HT1080 (cell line): ENCODE measurements around the gene MEGF11. TPM values are rescaled to one million over a fixed set of nuclear protein-coding genes. Genes with fewer than 3 reads are reported as not detected.
"Not testable (repeated sequence)": the region's sequence is repeated elsewhere in the genome, so short reads cannot be mapped to it uniquely, and the experiment has no call there.

ENCODE experiments used
- DNase-seq: peaks from one replicate; pipeline ENCODE4 v3.0.0-alpha.2; 2015; ENCODE audit warnings: low read depth
- total RNA-seq: library from RNA; depleted of rRNA; stranded (reverse); fragments of >200 nt; shearing (Covaris generic); gene quantifications from 2 replicates; pipeline ENCODE4 v1.2.3, GENCODE V29; 2014

MEGF11 gene
- total RNA-seq, 1 experiment from 2014 or later, result 0.11 TPM

DNA sequence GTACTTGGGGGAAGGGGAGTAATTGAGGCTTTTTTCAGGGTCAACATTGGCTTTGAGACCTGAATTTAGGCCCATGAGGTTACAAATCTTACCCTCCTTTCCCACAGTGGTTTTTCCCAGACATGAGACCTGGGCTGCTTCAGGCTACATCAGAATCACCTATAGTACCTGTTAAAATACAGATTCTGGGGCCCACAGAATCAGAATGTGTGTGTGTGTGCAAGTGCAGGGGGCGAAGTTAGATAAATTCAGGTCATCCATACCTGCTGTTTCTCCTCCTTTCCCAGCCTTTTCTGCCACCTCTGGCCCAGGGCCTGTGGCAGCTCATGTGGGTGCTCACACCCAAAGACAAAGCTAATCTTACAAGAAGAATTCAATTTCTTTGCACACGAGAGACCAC, 273.7 kb downstream of the MEGF11 start:
- no peak for DNase-seq

DNA sequence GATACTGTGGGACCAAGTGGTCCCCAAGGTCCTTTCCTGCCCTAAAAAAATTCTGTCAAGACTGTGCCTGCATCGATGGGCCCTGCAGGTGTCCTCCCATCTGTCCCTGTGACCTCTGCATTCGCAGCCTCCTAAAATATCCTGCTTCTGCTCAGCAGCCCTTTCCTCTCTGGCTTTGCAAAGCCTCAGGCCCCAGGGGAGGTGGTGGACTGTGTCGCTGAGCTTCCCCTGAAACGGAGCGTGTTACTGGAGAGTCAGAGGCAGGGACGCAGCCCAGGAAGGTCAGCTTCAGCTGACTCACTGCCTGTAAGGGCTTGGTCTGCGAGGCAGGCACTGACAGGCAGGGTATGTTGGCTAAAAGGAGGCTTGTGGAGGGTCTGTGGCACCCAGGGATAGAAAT, 274.2 kb downstream of the MEGF11 start:
- peak; percentile 44 for DNase-seq

DNA sequence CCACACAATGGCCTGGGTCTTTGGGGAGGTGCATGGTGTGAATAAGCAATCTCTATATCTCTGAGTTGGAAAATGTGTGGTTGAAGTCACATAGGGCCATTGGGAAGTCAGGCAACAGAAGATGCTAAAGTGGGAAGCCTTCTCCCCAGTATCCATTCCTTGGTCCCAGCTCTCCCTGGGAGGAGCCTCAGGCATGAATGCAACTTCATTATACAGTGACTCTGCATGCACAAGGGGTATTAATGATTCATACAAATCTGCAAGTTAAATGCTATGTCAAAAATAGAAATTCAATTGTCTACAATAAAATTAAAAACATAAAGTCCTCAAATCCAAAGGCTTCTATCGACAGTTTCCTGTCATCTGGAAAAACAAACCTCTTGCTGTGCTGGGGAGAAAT, 275.4 kb downstream of the MEGF11 start:
- no peak for DNase-seq

DNA sequence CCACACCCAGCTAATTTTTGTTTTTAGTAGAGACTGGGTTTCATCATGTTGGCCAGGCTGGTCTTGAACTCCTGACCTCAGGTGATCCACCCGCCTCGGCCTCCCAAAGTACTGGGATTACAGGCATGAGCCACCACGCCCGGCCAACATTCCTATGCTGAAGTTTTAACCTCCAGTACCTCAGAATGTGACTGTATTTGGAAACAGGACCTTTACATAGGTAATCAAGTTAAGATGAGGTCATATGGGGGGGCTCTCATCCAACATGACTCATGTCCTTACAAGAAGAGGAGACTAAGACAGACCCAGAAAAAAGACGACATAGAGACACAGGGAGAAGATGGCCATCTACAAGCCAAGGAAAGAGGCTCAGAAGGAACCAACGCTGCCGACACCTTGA, 277.4 kb downstream of the MEGF11 start:
- DNase-seq, result not testable (repeated sequence)

DNA sequence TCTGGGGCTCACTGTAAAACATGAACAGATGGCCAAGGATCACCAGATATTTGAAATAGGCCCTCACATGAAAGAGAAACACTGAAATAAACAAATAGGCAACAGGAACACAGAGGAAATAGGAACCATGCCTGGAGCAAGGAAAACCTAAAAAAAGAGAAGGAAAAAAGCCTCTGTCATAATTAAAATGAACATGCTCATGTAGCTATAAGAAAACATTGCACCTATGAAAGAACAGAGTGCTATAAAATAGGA, 281.9 kb downstream of the MEGF11 start:
- DNase-seq, result no peak

DNA sequence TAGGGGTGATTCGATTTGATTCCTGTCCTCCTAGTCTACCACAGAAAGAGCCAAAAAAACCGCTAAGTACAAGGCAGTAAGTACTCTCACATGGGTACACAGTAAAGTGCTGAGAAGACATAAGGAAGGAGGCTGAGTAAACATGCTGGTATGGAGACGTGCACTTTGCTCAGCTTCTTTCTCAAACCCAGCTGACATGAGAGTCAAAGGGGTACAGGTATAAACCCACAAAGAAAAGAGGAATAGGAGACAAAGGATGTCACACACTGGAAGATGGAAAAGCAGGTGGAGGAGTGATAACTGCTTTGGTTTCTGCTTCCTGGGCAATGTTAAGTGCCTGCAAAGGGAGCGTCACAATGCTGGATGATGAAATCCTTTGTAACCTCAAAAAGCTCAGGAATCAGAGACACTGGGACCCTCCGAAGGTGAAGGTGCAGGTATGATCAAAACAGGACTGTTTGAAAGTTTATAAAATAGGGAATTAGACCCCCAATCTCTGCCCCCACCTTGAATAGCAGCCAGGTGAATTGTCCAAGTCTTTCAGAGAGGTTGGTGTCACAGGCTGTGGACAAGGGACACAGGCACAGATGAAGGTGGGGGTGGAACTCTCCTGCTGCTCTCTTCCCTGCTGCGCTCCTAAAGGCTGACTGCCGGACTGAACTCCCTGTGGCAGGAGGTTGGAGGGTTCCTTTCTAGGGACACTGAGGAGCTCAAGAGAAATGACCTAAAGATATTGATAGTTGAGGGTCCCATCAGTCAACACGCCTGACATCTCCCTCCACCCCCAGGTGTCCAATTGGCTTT, 282.4 kb downstream of the MEGF11 start:
- no peak for DNase-seq

DNA sequence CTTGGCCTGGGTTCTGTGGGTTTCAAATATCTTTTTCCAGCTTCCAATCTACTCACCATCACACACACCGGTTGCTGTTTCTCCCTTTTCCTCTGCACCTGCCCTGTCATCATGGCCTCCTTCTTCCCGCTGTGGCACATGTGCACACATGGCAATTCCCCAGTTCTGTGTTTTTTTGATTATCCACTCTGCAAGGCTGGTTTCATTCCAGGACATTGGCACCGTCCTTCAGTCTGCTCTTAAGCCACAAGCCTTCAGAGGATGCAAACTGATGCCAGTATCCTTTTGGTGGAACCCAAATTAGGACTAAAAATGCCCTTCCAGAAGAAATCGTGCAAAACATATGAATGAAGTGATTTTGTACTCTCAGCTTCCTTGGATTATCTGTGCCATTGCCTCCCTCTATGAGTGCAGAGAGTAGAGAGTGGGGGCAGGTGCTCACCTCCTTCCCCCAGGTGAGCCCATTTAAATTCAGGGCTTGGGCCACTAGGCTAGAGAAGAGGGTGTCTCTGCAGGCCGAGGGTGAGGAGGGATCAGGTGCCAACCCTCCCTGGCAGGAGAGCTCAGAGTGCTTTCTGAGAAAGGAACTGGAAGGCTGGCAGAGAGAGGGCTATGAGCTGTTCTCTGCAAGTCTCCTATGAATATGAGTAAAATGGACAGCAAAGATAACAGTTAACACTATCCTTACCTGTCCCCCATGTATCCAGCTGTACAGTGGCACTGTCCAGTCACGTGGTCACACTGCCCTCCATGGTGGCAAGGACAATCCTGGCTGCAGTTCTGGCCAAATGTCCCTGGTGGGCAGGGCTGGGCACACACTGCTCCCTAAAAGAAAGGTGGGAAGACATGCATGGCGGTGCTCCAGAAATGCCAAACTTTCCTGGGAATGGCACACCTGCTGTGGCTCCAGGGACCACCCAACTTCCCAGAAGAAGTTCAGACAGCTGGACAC, 283.4 kb downstream of the MEGF11 start:
- DNase-seq, result no peak

DNA sequence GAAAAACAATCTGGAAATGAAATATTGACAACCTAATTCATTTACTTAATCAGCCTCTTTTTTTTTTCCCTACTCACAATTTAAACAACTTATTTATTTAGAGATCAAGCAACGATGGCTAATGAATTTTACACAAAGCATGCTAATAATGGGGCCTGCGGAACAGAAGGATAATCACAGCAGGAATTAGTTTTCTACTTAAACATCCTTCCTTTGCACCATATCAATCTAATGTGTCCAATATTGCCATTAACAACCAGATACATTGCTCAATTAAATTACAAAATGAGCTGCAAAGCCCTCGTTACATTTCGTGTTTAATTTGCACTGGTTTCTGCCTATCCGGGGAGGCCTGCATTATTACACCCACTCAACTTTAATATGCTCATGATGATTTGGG, 285.0 kb downstream of the MEGF11 start:
- DNase-seq, result no peak

DNA sequence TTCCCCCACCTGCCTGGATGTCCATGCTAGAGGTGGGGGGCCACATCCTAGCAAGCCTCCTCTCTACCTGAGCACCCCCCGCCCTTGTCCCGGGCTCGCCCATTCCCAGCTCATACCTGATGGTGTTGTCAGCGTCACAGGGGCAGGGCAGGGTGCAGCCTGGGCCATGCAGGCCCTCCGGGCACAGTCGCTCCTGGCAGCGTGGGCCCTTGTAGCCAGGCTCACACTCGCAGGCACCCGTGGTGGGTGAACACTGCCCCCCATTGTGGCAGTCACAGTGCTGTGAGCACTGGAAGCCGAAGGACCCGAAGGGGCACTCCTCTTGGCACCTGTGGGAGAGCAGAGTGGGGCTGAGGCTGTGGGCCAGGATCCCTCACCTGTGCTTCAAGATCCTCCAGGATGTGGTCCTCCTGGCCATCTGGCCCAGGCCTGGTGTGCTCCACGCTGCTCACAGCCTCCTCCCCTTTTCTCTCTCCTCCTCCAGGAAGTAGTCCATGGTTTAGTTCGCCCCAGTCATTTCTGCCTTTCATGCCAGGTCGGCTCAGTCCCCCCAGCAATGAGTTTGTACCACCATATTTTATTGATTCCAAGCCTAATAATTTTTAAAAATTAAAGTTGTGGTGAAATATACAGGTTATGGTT, 288.6 kb downstream of the MEGF11 start:
- no peak for DNase-seq

DNA sequence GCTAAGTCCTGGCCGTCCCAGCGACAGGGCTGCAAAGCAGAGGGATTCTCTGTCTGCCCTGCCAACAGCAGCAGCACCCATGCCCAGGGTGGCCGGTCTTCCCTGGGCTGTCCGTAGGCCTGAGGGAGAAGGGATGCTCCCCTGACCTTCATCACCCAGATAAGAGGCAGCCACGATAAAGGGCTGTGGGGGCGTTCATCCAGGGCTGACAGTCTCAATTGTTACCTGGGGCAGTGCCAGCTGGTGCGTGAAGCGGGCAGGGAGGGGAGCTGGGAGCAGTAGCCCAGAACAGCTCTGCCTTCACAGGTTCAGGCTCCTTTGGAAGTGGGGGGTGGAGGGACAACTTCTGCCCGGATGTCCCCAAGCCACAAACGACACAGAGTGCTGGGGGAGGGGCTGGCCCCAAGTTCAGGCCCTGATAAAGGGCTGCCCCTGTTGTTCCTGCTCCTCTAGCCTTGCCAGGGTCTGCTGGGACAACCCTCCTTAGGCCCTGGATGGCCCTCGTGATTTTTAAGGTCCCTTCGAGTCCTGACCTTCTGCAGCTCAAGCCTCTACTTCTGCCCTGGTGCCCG, 289.6 kb downstream of the MEGF11 start:
- no peak for DNase-seq

DNA sequence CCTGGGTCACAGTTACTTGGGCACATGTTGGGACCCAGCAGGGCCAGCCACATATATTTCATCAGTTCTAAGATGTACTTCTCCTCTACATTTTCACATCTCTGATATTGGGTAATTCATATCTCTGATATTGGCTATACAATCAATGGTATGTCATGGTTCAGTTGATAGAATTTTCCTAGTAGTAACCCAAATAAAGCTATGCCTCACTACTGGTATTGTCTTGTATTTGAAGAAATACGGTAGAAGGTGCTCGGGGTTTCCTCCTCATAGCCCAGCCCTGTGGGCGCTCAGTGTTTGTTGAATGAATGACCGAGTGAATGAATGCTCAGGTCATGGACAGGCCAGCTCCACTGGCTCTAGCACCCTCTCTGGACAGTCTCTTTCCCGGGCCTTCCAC, 290.2 kb downstream of the MEGF11 start:
- DNase-seq, result no peak

DNA sequence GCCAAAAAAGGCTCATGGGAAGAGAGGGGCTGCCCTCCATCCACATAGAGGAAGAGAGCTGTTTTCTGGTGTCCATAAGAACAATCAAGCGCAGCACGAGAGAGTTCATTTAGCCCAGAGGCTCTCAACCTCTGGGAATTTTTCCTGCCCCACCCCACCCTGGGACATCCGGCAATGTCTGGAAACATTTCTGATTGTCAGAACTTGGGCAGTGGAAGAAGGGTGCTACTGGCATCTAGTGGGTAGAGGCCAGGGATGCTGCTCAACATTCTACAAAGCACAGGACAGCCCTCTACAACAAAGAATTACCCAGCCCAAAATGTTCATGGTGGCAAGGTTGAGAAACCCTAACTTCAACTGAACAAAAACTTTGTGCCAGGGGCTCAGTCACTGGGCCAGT, 291.4 kb downstream of the MEGF11 start:
- DNase-seq, result peak; percentile 35

DNA sequence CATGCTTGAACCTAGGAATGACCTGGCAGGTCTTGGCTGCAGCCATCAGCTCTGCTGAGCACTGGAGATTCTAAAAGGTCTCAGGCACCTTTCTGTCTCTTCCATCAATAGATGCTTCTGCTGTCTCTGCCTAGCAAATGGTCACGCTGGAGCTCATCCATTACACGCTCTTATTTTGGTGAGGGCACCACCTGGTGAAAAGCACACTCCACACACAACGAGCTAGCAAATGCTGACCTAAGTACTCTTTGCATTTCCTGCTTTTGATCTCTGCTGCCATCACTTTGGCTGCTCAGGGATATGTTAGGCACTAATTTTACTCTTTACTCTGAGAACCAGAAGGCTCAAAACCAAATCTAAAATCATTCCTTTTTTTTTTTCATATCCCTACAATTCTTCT, 293.0 kb downstream of the MEGF11 start:
- no peak for DNase-seq

DNA sequence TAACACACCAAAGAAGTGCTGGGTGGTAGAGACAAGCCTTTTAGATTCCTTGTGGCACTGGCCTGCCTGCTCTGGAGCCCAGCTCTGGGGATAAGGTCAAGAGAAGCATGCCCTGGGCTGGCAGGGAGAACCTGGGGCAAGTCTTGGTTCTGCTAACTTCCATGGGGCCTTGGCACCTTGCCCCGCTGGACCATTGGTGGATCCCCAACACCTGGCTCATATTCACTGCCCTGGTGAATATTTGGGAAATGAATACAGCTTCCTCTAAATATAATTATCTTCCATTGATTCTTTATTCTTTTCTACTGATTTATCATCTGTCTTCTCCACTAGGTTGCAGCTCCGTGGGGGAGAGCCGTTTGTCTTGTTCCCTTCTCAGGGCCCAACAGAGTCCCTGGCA, 294.7 kb downstream of the MEGF11 start:
- no peak for DNase-seq

DNA sequence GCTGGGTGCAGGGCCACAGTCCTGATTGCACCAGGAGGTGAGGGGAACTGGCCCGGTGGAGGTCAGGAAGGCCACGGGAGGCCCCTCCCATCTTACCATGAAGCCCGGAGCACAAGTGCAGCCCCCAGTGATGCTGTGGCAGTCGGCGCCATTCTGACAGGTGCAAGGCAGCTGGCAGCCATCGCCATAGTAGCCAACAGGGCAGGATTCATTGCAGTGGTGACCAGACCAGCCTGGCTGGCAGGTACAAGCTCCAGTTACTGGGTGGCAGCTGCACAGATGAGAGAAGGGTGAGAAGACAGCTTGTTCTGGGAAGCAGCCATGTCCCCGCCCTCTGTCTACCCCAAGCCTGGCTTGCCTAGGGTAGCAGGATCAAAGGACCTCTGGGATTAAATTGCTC, 296.1 kb downstream of the MEGF11 start:
- DNase-seq, result no peak

DNA sequence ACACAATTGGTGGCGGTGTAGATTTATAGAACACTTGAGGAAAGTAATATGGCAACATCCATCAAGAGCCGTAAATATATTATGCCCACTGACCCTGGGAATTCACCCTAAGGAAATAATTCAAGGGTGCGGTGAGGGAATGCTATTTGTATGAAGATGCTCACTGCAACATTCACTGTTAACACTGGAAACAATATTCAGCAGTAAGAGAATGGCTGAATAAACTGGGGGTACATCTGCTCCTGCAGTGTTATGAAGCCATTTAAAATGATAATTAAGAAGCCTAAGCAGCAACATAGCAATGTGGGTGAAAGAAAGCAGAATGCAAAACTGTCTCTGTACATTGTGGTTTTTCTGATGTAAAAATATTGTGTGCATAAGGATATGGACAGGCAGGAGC, 296.7 kb downstream of the MEGF11 start:
- DNase-seq, result no peak

DNA sequence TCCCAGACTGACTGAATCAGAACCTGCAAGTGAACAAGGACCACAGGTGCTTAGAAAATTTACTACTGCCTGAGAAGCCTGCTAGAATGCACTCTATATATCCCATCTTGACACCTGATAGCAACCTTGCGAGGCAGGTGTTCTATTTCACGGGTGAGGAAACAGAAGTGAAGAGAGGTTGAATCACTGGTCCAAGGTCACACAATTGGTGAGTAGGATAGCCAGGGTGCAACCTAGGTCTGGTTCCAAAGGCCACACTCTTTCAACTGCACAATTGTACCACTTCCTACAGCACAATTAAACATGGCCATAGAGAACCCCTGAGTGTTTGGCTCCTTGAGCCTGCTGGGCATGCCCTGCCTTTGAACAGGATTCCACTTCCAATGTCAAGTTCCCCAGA, 297.2 kb downstream of the MEGF11 start:
- no peak for DNase-seq

DNA sequence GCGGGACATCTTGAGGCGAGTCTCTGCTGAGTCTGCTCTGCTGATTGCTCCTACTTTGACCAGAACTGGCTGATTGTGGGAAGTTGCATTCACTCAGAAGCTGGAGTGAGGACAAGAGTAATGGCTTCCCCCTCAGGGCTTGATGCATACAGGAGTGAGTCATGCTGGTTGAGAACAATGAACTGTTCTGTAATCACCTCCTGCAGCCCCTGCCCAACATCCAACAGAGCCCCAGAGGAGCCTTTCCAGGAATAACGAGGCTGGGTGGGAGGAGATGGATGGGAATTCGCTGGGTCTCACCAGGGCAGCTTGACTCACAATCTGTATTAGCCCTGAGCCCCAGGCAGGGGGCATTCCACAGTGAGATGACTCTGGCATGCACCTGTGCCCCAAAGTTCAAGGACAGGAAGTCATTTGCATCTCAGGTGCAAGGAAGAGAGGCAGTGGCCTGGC, 299.2 kb downstream of the MEGF11 start:
- peak; percentile 95 for DNase-seq

DNA sequence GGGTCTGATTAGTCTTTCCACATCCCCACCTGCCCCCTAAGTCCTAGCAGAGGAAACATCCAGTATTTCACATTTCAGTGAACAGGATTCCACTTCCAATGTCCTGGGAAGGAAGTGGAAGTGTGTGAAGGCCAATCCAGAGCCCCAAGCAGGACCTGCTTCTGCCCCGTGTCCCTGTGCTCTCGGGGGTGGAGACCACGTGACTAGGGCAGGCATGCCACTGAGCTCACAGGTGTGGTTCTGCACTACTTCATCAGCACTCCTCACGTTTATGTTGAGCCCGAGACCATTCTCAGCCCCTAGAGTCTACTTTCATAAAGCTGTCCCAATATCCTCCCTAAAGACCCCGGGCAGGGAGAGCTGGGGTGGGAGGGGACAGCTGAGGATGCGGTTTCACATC, 299.9 kb downstream of the MEGF11 start:
- no peak for DNase-seq

DNA sequence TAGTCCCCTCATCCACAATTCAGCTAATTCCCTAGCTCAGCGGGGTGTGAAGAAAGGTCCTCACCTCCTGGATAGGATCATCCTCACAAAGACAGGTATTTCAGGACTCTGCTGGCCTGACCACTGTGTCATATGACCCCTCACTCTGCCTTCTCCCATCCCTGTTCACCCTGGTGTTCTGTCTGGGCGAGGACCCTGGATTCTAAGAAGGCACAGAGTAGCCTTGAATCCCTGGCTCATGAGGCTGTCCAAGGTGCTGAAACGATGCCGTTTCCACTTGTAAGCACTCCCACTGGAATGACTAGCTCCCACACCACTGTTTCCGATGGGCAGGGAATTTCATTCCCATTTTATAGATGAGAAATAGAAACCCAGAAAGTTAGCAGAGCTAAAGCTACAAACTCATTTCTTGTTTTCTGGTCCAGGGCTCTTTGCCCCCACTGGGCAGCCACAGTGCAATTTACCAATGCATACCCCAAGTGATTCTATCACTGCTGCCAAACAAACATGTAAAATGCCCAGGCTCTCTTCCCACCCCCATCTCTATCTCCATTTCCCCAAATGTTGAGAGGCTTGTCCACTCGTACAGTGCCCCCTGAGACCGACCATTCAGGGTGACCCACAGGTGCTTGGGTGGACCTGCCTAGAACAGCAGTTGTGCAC, 301.0 kb downstream of the MEGF11 start:
- peak; percentile 41 for DNase-seq

DNA sequence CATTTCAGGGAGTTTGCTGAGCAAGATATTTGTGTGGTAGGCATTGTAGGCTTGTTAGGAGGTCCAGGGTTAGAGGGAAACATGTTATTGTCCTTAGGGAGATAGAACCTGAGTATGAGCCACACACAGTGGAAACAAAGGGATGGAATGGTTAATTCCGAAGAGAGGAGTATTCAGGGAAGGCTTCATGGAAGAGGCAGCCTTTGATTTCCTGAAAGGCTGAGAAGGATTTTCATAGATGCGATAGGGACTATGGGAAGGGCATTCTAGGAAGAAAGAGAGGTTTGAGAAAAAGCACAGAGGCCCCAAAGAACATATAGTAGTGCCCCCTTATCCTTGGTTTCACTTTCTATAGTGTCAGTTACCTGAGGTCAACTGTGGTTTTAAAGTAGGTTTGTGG, 302.5 kb downstream of the MEGF11 start:
- no peak for DNase-seq
